Endodermal cell (in vitro differentiated cells): ENCODE data around the gene SERPINA12. TPM values are rescaled to one million over a fixed set of nuclear protein-coding genes. Genes with fewer than 3 reads are reported as not detected.
A peak's percentile ranks its signal among the peaks of the same experiment; 100 is the strongest.

ENCODE experiments used
- DNase-seq: peaks from one replicate; pipeline ENCODE4 v3.0.0-alpha.2; 2017
- H3K27ac ChIP-seq: 2 replicates; pipeline ENCODE4 v1.5.1; 2013; ENCODE audit warnings: mild to moderate bottlenecking, low read depth, low read length, moderate library complexity
- H3K27me3 ChIP-seq: 2 replicates; pipeline ENCODE4 v1.6.1; 2013; ENCODE audit warnings: mild to moderate bottlenecking, low read length, moderate library complexity; ENCODE audit not compliant: insufficient read depth, control insufficient read depth, poor library complexity, severe bottlenecking
- H3K36me3 ChIP-seq: 2 replicates; pipeline ENCODE4 v1.7.0; 2013; ENCODE audit warnings: mild to moderate bottlenecking, low read length, moderate library complexity; ENCODE audit not compliant: control insufficient read depth, insufficient read depth
- H3K4me1 ChIP-seq: one replicate; pipeline ENCODE4 v1.7.0; 2013; ENCODE audit warnings: low read length; ENCODE audit not compliant: control insufficient read depth, insufficient read depth
- H3K4me3 ChIP-seq: 2 replicates; pipeline ENCODE4 v1.5.1; 2013; ENCODE audit warnings: mild to moderate bottlenecking, low read length, moderate library complexity
- H3K9ac ChIP-seq: 2 replicates; pipeline ENCODE4 v1.6.1; 2013; ENCODE audit warnings: mild to moderate bottlenecking, low read length, moderate library complexity; ENCODE audit not compliant: poor library complexity, severe bottlenecking; ENCODE audit errors: extremely low read depth
- H3K9me3 ChIP-seq: 2 replicates; pipeline ENCODE4 v1.6.1; 2013; ENCODE audit warnings: mild to moderate bottlenecking, low read length, moderate library complexity; ENCODE audit not compliant: control insufficient read depth
- H3K27ac Mint-ChIP-seq: 2 replicates; pipeline ENCODE4 v1.8.0; 2020; ENCODE audit warnings: mixed read lengths
- H3K27me3 Mint-ChIP-seq: 2 replicates; pipeline ENCODE4 v1.8.0; 2021; ENCODE audit warnings: mild to moderate bottlenecking, mixed read lengths; ENCODE audit not compliant: insufficient read depth
- H3K36me3 Mint-ChIP-seq: 2 replicates; pipeline ENCODE4 v1.8.0; 2020; ENCODE audit warnings: low read depth, mixed read lengths
- H3K4me1 Mint-ChIP-seq: 2 replicates; pipeline ENCODE4 v1.8.0; 2020; ENCODE audit warnings: mixed read lengths
- H3K4me3 Mint-ChIP-seq: 2 replicates; pipeline ENCODE4 v1.8.0; 2020; ENCODE audit warnings: mild to moderate bottlenecking, moderate library complexity, mixed read lengths
- H3K9me3 Mint-ChIP-seq: 2 replicates; pipeline ENCODE4 v1.8.0; 2020; ENCODE audit warnings: mild to moderate bottlenecking, mixed read lengths
- WGBS, 2 experiments: methylation state at CpG; one replicate each; pipeline versions ENCODE4 v1.1.5 to v1.1.7; 2013; ENCODE audit warnings: missing lambda C conversion rate in 2 of 2, mixed read lengths in 1 of 2; ENCODE audit not compliant: insufficient coverage in 1 of 2, insufficient read length in 1 of 2; 5-methylcytosine and 5-hydroxymethylcytosine counted together
- total RNA-seq, 2 donors: library from RNA; stranded (reverse); fragmentation: NEBNext Ultra II Directional in 1 of 2; extraction: Animal tissue kit (Norgen Biotek cat#: 25700) in 1 of 2; gene quantifications; 2 replicates in 1 of 2; 3 replicates in 1 of 2; pipeline ENCODE4 v1.2.1, GENCODE V29; 2021
- TF ChIP-seq, protein P1 (sequence below): fragments of 200-600 bp; sonication (generic); conservative IDR thresholded peaks from 2 replicates; pipeline ENCODE4 v1.5.0; 2021; ENCODE audit warnings: antibody characterized with exemption, mild to moderate bottlenecking

Gene SERPINA12
- total RNA-seq, 2 donors from 2014 or later, result not detected

DNA sequence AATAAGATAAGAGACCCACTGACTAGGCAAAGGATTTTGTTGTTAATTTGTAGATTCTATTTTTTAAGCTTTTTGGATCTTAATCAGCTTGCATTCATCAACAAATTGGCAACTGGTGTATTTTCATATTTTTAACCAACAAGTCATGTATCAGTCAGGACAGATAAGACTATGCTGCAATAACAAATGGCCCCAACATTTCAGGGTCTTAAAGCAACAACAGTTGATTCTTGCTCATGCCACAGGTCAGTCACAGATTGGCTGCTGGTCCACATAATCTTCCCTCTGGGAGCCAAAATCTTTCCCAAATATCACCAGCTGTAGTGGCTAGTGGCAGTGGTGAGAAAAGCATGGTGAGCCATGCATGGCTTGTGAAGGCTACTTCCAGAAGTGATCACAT, 21.9 kb upstream of the SERPINA12 start:
- Histone ChIP-seq H3K36me3 (no peaks in the 10 kb centered on the region), H3K27ac (no peak overlapping the region), H3K9ac (no peak overlapping the region), H3K4me3 (no peak overlapping the region), H3K9me3 (peaks cover 13% of the 10 kb centered on the region), H3K27me3 (peaks cover 12% of the 10 kb centered on the region), H3K4me1 (no peaks in the 10 kb centered on the region)
- H3K27me3 Mint-ChIP-seq, result peaks cover 23% of the 10 kb centered on the region
- peak; percentile 12 for DNase-seq
- TF ChIP-seq, protein P1, sequence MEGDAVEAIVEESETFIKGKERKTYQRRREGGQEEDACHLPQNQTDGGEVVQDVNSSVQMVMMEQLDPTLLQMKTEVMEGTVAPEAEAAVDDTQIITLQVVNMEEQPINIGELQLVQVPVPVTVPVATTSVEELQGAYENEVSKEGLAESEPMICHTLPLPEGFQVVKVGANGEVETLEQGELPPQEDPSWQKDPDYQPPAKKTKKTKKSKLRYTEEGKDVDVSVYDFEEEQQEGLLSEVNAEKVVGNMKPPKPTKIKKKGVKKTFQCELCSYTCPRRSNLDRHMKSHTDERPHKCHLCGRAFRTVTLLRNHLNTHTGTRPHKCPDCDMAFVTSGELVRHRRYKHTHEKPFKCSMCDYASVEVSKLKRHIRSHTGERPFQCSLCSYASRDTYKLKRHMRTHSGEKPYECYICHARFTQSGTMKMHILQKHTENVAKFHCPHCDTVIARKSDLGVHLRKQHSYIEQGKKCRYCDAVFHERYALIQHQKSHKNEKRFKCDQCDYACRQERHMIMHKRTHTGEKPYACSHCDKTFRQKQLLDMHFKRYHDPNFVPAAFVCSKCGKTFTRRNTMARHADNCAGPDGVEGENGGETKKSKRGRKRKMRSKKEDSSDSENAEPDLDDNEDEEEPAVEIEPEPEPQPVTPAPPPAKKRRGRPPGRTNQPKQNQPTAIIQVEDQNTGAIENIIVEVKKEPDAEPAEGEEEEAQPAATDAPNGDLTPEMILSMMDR, result no peak
- H3K4me3 Mint-ChIP-seq, result no peak overlapping the region
- no peaks in the 10 kb centered on the region for H3K4me1 Mint-ChIP-seq
- no peaks in the 10 kb centered on the region for H3K36me3 Mint-ChIP-seq
- peaks cover 7% of the 10 kb centered on the region for H3K9me3 Mint-ChIP-seq
- no peak overlapping the region for H3K27ac Mint-ChIP-seq

DNA sequence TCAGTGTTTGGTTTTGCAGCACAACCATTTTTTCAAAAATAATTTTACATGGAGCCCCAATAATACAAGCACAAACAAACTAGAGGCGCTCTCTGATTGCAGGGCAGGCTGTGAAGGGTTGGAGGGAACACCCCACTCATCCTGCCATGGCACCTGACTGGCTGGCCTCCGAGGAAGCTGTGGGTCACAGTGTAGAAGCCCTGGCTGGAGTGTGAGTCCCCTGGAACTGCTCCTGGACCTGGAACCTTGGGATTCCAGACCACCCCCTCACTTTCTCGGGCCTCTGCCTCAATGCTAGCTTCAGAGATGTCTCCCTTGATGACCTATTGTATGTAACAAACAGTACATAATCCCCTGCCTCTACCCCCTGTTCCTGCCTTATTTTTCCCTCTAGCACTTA, 14.8 kb upstream of the SERPINA12 start:
- Histone ChIP-seq H3K4me1 (no peaks in the 10 kb centered on the region), H3K36me3 (no peaks in the 10 kb centered on the region), H3K4me3 (no peak overlapping the region), H3K9ac (no peak overlapping the region), H3K27me3 (peaks cover 6% of the 10 kb centered on the region), H3K9me3 (peaks cover 9% of the 10 kb centered on the region), H3K27ac (no peak overlapping the region)
- H3K27me3 Mint-ChIP-seq, result peaks cover 9% of the 10 kb centered on the region
- TF ChIP-seq, protein P1, result no peak
- peak; percentile 16 for DNase-seq
- peaks cover 7% of the 10 kb centered on the region for H3K9me3 Mint-ChIP-seq
- 91 to 100% methylated on average over 1 to 3 of the region's 3 CpGs for WGBS, 2 experiments
- H3K27ac Mint-ChIP-seq, result no peak overlapping the region
- H3K36me3 Mint-ChIP-seq, result no peaks in the 10 kb centered on the region
- H3K4me3 Mint-ChIP-seq, result no peak overlapping the region
- peaks cover 9% of the 10 kb centered on the region for H3K4me1 Mint-ChIP-seq

DNA sequence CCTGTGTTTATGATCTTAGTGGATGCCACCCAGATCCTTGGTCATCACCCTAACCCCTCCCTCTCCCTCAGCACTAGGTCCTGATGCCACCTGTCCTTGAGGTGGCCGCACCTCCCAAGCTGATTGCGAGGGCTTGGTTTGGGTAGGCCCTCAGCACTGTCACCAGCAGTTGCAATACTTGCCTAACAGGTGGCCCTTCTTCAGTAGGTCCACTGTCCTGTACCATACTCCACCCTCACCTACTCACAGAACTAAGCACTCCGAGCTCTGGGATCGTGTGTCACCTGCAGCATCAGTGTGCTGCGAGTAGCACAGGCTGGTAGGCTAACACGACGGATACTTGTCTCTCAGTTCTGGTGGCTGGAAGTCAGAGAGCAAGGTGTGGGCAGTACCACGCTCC, 14.0 kb upstream of the SERPINA12 start:
- 93 to 94% methylated on average over 8 of the region's 8 CpGs for WGBS, 2 experiments

More for the DNA sequence above, 14.0 kb upstream of the SERPINA12 start:
- H3K4me3 Mint-ChIP-seq, result no peak overlapping the region
- H3K36me3 Mint-ChIP-seq, result no peaks in the 10 kb centered on the region
- DNase-seq, result peak; percentile 34
- H3K27ac ChIP-seq, result no peak overlapping the region
- H3K4me3 ChIP-seq, result no peak overlapping the region
- H3K4me1 ChIP-seq, result no peaks in the 10 kb centered on the region
- H3K9me3 ChIP-seq, result peaks cover 8% of the 10 kb centered on the region
- no peak overlapping the region for H3K9ac ChIP-seq
- TF ChIP-seq, protein P1, result no peak
- peaks cover 9% of the 10 kb centered on the region for H3K4me1 Mint-ChIP-seq
- no peaks in the 10 kb centered on the region for H3K27me3 ChIP-seq
- no peak overlapping the region for H3K27ac Mint-ChIP-seq
- H3K27me3 Mint-ChIP-seq, result peaks cover 7% of the 10 kb centered on the region
- H3K9me3 Mint-ChIP-seq, result peaks cover 7% of the 10 kb centered on the region
- H3K36me3 ChIP-seq, result no peaks in the 10 kb centered on the region
